Adrenal gland (tissue), 5 donors: Measurements from ENCODE around the gene UGT1A9.

Experiments used
- POLR2A ChIP-seq, 2 donors: fragments of 450-650 bp; IDR thresholded peaks; one replicate each; pipeline ENCODE4 v1.6.1; 2017; ENCODE audit warnings: antibody characterized with exemption in 2 of 2, mild to moderate bottlenecking in 2 of 2, moderate library complexity in 1 of 2
- TF ChIP-seq, protein P1 (sequence below), 6 experiments: fragments of 450-650 bp in 4 of 6; fragments of 200-600 bp in 2 of 6; sonication (generic) in 1 of 6; IDR thresholded peaks; 1 replicate in 5 of 6; 2 replicates in 1 of 6; pipeline versions ENCODE4 v1.5.1 to v1.8.0; 2016 to 2021; ENCODE audit warnings: antibody characterized with exemption in 6 of 6, mild to moderate bottlenecking in 2 of 6, moderate library complexity in 1 of 6
- donor health status: DM: no; HTN: no; CAD: no.

DNA sequence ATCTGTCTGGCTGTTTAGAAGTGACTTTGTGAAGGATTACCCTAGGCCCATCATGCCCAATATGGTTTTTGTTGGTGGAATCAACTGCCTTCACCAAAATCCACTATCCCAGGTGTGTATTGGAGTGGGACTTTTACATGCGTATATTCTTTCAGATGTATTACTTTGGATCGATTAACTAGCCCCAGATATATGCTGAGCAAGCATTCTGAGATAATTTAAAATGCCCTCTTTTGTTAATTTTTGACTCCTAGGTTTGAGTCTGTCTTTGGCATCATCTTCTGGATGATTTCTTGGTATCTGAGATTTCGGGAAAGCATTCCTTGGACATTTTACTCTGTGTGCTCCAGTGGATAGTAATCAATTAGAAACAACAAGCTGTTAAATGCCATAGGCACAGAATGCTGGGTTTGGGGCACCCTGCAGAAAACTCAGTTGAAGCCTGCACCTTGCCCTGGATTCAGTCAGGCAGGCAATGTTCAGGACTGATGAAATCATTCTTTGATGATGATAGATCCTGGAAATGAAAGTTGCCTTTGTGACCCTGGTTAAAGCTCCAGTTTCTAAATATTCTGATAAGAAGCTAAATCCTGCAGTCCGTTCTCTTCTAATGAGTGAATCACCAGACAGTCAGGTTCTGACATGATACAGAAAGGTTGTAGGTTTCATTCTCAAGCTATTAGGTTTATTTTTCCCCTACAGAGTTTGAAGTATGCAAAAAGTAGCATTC lies 89.5 kb downstream of the UGT1A9 start:
- TF ChIP-seq, protein P1, sequence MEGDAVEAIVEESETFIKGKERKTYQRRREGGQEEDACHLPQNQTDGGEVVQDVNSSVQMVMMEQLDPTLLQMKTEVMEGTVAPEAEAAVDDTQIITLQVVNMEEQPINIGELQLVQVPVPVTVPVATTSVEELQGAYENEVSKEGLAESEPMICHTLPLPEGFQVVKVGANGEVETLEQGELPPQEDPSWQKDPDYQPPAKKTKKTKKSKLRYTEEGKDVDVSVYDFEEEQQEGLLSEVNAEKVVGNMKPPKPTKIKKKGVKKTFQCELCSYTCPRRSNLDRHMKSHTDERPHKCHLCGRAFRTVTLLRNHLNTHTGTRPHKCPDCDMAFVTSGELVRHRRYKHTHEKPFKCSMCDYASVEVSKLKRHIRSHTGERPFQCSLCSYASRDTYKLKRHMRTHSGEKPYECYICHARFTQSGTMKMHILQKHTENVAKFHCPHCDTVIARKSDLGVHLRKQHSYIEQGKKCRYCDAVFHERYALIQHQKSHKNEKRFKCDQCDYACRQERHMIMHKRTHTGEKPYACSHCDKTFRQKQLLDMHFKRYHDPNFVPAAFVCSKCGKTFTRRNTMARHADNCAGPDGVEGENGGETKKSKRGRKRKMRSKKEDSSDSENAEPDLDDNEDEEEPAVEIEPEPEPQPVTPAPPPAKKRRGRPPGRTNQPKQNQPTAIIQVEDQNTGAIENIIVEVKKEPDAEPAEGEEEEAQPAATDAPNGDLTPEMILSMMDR (IDR thresholded peaks at IDR 0.05): no peak
- TF ChIP-seq POLR2A (IDR thresholded peaks at IDR 0.05): no peak
